GM18858 (cell line): ENCODE data around the gene C7orf33.
A peak's percentile ranks its signal among the peaks of the same experiment; 100 is the strongest.
"Not testable (repeated sequence)": the region's sequence is repeated elsewhere in the genome, so short reads cannot be mapped to it uniquely, and the experiment has no call there.

Source experiments
- ATAC-seq: cut with Tn5 transposase; IDR thresholded peaks from one replicate; pipeline ENCODE4 v1.9.1; 2021; ENCODE audit not compliant: unreplicated experiment

C7orf33 gene, protein sequence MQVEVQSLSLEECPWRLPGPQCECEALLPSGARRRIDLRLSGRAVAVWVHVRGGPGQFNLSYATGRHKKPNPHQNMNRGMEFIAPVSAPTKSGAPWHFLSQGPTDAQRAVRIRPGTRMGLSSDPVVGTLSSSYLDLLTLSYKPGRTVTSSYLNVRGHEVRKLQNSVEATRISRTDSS

DNA sequence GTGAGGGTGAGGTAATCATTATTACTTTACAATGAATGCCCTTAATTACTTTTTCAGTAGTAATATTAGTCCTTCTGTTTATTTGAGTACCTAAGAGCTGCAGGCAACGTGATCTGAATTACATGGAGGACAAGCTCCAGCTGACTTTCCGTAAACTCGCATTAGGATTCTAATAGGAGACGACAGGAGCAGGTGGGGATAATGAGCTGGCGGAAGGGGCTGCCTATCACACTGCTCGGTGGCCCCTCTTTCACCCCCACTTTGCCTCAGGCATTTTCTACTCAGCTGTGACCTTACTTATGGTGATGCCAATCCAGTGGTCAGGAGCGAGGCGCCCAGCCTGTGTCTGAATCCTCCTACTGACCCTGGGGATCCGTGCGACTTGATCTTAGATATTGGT is at the start of gene C7orf33:
Gene C7orf33, plus strand, starts transcription at position 296 of the 400 bp plus-strand sequence. CDS start 160 bp downstream, outside the sequence.
- ATAC-seq: no peak

DNA sequence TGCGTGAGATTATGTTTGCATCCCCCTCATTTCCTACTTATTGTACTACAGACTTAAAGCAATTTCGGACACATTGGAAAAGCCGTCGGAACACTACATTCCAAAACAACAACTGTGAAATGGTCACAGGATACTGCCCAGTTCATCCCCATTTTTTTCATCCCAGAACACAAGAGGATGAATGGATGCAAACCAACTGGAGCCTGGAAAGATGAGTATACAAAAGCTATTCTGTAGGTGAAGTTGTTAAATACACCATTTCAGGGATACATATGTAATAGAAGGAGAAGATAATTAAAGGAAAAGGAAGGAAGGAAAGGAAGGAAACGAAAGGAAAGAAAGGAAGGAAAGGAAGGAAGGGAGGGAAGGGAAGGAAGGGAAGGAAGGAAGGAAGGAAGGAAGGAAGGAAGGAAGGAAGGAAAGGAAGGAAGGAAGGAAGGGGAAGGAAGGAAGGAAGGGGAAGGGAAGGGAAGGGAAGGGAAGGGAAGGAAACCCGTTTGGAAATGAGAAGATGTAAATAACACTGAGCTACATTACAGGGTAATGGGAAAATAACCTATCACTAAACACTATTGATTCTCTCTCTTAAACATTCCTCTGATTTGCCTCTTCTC is 48.6 kb upstream of the C7orf33 start:
- ATAC-seq: no peak

DNA sequence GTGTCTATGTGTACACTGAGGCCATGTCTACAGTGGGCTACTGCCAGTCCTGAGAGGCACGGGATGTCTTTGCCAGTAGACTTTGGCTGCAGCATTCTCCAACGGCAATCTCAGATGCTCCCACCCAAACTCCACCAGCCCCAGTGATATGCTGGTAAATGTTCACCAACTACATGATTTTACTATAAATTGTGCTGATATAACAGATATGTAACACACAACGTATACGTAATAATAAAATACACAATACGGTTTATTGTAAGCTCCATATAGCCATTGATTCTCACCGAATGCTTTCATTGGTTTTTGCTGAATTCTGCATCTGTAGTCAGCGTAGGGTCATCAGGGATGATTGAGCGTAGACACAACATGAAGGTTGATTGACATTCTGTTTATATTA is 47.3 kb upstream of the C7orf33 start:
- ATAC-seq: no peak

DNA sequence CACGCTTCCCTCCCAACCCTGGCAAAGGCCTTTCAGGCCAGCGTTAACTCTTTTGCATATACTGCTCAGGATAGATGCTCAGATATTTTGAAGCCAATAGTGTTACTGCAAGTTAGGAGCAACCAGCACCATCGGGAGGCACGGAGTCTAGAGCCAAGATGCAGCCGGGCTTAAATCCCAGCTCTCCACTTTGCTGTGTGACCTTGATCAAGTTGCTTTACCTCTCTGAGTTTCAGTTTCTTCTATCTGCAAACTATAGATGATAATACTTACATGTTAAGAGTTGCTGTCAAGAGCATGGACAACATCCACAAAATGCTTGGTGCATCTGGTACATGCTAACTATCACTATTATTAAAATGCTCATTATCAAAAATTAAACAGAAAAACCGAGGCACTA is 45.4 kb upstream of the C7orf33 start:
- ATAC-seq: no peak

DNA sequence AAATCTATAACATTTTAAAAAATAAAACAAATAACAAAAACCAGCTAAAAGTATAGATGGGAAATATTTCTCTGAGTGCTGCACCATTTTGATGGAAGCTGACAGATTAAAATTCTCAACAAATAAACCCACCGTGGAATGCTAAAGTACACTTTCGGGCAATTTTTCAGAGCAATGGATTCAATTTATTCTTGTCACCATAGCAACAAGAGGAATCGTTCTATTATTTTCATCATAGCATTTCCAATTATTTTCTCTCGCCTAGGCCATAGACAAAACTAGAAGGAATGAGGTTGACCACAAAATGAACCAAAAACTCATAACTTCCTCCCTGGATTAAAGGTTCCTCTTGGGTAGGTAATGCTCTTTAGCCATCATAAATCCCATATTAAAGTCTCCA is 44.6 kb upstream of the C7orf33 start:
- ATAC-seq: no peak

DNA sequence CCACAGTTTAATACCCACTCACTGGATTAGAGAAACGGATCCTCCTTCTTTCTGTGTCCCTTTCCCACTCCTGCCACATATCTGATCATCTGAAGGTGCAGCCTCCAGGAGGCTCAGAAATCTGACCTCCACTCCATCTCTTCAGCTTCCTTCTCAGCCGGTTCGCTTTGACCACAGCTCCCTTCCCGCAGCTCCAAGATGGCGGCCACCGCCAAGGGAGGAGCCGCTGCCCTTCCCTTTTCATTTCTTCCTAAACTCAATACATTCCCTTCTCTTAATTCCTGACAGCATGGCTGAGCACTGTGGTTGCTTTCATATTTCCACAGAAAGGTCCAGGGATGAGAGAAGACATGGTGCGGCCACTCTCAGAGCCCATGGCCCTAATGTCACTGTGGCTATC is 43.7 kb upstream of the C7orf33 start:
- no peak for ATAC-seq

DNA sequence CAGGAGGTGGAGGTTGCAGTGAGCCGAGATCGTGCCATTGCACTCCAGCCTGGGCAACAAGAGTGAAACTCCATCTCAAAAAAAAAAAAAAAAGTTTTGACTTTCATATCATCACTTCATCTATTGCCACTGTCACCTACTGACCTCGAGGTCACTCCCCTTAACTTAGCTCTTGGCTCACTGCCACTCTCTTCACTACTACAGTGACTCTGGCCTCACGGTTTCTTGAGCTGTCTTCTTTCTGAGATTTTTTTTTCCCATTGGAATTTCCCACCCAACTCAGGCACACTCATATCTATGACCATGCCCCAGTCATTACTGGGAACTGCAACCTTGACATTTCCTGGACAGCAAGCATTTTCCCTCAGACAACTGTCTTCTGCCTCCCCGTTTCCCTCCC is 42.6 kb upstream of the C7orf33 start:
- no peak for ATAC-seq

DNA sequence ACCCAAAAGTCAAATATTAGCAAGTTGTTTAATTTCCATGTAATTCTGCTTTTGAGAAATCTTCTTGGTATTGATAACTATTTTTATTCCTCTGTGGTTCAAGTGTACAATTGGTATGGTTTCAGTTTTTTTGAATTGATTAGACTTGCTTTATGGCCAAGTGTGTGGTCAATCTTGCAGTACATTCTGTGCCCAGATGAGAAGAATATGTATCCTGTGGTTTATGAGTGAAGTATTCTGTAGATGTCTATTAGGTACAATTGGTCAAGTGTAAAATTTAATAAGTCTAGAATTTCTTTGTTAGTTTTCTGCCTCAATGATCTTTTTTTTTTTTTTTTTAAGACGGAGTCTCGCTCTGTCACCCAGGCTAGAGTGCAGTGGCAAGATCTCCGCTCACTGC is 36.6 kb upstream of the C7orf33 start:
- no peak for ATAC-seq

DNA sequence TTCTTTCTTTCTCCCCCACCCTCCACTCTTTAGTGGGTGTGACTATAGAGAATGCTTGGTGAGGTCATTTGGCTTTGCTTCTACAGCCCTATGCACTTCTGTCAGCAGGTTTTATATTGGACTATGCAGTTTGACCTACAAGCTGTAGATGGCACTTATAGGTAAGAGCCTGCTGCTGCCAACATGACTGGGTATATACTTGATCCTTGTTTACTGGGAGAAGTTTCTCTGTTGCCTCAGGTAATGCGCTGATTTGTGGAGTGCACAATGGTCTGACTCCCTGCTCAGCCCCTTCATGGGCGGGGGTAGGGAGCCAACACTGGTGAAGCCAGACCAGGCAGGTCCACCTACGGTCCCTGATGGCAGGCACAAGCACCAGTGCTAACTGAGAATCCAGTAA is 33.7 kb upstream of the C7orf33 start:
- ATAC-seq: no peak

DNA sequence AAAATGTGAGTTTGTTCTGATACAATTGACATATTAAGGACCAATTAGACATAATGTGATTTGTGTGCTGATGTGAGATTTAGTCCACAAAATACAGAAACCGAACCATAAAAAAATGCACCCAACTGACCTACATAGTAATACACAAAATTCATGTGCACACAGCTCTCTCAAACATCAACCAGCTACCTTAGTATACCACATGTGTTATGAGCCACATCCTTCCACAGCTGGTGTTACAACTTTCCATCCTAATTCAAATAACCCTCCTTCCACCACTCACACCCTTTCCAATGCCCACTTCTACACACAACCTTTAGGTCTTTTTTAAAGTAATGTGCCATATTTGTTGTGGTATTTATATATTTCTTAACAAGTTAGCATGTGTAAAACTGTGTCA is 31.7 kb upstream of the C7orf33 start:
- no peak for ATAC-seq

DNA sequence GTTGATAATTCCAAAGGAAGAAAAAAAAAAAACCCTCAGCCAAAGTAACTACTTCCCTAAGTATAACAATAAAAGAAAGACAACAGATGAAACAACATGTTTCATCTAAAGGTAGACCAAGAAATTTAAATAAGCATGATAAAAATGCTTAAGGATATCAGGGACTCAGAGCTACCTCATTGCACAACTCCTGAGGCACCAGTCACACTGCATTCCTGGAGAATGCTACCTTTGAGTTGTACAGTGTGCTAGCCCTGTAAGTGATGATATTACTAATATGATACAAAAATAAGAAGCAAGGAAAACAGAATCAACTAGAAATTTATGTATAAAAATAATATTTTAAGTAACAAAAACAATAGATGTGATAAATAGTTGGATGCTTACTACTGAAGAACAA is 29.5 kb upstream of the C7orf33 start:
- no peak for ATAC-seq

DNA sequence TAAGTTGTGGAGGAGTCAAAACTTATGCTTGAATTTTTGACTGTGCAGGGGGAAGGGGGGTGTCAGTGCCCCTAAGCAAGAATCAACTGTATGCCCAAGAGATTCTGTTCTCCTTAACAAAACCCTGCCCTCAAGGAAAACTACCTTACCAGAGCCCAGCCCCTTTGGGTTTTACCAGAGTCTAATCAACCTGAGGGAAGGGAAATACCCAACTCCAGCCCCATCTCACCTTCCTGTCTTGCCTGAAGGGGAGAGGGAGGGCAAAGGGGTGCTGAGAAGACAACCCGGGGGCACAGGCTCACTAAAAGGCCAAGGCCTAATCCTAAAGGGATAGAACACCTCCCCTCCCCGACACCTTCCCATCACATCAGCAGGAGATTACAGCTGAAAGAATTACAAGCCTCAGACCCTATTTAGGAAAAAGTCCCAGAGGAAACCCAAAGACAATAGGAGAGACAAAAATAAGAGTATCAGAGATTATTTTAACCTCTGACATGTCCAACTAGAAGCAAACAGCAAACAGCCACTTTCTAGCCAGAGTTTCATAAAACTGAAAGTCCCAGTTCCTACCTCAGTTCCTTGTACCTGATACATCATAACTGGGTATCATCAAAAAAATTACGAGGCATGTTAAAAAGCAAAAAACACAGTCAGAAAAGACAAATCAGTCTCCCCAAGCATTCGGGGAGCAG is 26.8 kb upstream of the C7orf33 start:
- ATAC-seq: peak; percentile 25

DNA sequence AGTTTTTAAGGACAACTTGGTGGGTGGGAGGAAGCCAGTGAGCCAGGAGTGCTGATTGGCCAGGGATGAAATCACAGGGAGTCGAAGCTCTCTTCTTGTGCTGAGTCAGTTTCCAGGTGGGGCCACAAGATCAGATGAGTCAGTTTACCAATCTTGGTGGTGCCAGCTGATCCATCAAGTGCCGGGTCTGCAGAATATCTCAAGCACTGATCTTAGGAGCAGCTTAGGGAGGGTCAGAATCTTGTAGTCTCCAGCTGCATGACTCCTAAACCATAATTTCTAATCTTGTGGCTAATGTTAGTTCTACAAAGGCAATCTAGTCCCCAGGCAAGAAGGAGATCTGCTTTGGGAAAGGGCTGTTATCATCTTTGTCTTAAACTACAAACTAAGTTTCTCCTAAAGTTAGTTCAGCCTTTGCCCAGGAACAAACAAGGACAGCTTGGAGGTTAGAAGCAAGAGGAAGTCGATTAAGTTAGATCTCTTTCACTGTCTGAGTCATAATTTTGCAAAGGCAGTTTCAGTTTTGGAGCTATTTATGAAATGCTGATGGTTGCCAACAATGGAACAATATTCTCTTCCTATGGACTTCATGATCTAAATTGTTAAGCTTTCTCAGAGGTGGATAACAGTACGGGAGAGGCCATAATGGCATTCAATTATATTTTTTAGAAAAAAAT is 26.2 kb upstream of the C7orf33 start:
- peak; percentile 82 for ATAC-seq

DNA sequence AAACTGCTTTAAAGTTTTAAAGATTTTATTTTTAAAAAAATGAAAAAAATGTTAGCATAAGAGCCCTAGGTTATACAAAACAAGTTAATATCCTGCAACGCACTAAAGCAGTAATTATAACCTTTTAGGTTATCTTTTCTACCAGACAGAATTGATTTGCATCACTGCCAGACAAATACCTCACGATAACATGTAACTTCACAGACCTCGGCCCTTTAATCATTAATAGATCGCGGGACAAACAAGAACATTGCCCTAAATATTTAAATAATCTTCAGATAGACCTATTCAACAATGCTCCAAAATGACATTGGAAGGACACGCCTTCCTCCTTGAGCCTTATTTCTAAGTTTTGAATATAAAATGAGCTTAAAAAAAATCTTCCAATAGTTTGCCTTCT is 23.8 kb upstream of the C7orf33 start:
- no peak for ATAC-seq

DNA sequence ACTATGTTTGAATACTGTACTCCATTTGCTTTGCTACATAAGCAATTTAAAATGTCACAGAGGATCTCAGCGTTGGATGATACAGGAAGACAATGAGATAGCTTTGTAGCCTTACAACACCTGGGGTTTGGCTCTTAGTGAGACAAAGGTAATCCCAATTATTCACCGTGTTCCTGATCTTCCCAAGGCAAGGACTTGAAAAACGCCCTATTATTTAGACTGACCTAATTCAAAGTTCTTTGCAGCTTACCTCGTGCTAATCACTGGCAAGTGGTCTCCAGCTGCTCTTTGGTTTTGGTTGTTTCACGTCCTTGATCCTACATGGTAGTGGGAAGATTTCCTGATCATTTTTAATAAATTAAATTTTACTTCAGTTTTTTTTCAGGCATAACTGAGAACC is 23.0 kb upstream of the C7orf33 start:
- no peak for ATAC-seq

DNA sequence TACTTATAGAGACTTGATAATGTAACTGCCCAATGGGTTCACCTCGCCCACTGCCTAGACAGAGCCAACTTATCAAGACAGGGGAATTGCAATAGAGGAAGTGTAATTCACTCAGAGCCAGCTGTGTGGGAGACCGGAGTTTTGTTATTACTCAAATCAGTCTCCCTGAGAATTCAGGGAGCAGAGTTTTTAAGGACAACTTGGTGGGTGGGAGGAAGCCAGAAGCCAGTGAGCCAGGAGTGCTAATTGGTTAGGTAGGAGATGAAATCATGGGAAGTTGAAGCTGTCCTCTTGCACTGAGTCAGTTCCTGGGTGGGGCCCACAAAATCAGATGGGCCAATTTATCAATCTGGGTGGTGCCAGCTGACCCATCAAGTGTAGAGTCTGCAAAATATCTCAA is 20.1 kb upstream of the C7orf33 start:
- no peak for ATAC-seq

DNA sequence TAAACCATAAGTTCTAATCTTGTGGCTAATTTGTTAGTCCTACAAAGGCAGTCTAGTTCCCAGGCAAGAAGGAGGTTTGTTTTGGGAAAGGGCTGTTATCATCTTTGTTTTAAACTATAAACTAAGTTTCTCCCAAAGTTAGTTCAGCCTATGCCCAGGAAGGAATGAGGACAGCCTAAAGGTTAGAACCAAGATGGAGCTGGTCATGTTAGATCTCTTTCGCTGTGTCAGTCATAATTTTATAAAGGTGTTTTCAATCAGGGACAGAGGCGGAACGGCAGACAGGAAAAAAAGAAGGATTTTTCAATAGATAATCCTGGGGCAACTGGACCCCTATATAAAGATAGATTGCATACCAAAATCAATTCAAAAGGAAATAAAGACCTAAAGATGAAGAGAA is 19.6 kb upstream of the C7orf33 start:
- ATAC-seq: not testable (repeated sequence)

DNA sequence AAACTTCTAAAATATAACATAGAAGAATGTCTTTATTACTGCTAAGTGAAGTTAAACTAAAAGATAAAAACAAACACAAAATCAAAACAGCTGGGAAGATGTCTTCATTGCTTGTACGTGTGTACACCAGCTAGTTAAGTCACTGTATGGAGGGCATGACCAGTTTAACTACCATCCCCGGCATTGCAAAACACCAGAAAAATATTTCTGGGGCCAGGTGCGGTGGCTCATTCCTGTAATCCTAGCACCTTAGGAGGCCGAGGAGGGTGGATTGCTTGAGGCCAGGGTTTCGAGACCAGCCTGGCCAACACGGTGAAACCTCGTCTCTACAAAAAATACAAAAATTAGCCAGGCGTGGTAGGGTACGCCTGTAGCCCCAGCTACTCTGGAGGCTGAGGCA is 19.2 kb upstream of the C7orf33 start:
- ATAC-seq: no peak

DNA sequence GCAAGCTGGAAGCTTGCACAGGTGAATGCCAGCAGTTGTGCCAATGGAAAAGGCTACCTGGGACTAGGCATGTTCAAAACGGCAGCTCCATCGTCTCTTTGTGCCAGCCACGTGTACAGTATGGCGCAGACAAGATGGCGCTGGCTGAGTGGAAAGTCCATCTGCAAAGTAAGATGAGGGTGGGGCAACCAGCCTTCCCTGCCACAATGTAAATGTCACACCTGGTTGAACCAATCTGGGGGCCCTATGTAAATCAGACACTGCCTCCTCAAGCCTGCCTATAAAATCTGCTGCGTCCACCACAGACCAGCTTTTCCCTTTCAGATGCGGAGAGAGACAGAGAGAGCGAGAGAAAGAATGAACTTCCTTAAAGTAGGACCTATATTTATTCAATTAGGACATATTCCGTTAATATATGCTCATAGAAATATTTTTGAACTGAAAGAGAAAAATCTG is 18.5 kb upstream of the C7orf33 start:
- ATAC-seq: no peak

DNA sequence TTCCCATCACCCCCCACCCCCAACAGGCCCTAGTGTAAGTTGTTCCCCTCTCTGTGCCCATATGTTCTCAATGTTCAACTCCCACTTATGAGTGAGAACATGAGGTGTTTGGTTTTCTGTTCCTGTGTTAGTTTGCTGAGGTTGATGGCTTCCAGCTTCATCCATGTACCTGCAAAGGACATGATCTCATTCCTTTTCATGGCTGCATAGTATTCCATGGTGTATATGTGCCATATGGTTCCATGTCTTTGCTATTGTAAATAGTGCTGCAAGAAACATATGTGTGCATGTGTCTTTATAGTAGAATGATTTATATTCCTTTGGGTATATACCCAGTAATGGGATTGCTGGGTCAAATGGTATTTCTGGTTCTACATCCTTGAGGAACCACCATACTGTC is 17.0 kb upstream of the C7orf33 start:
- not testable (repeated sequence) for ATAC-seq

DNA sequence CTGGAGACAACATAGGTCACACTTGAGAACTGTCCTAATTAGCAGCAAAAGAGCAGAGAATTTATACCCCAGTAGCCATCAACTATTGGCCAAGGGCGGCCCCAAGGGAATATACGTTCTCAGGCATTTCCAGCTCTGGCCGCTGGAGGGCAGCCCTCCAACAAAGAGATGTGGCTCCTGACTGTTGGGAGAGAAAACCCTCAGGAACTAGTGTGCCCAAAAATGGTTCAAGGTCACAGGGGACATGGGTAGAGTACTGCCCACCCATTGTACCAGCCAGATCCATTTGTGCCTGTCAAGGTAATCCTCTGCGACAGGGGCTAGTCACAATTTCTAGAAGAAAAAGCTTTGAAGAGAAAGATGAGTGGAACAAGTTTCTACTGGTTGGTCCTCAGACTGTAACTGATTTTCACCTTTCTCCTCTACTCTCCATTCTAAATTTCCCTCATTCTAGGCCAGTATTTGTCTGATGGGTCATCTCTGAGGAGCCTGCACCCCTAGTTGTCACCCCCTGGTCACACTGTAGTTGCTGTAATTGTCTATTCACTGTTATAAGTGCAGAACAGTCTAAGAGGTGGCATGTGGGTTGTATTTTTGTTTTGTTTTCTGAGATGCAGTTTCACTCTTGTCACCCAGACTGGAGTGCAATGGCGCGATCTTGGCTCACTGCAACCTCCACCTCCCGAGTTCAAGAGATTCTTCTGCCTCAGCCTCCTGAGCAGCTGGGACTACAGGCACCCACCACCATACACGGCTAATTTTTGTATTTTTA is 14.7 kb upstream of the C7orf33 start:
- ATAC-seq: peak; percentile 78
